IMR-90 (cell line): Measurements from ENCODE around the gene MAPRE2. TPM values are rescaled to one million over a fixed set of nuclear protein-coding genes. Genes with fewer than 3 reads are reported as not detected.

ENCODE experiments used
- ATAC-seq: fragments of 200-7000 bp; cut with Tn5 transposase; 2 replicates; pipeline ENCODE4 v1.9.1; 2020; ENCODE audit warnings: low read depth, mild to moderate bottlenecking, moderate library complexity
- BruUV-seq: library from RNA; stranded (reverse); fragments of 400-500 nt; replicated peaks from 2 replicates; lab custom pipeline; 2021; lab: Mats Ljungman, UMichigan
- CTCF ChIA-PET: fragments of 300-600 bp; formaldehyde crosslinking; extraction: SDS; loops from one replicate; lab custom pipeline; 2021; ENCODE audit warnings: antibody characterized with exemption; lab: Yijun Ruan, JAX
- POLR2A ChIA-PET: fragments of 300-600 bp; sonication (Branson Sonifier 250); formaldehyde crosslinking; loops from one replicate; lab custom pipeline; 2022; ENCODE audit warnings: antibody characterized with exemption; ENCODE audit not compliant: unreplicated experiment; lab: Charles Lee
- DNase-seq: peaks from one replicate; pipeline ENCODE4 v3.0.0; 2013
- H2AFZ ChIP-seq: replicated peaks from 2 replicates; pipeline ENCODE3; 2013; ENCODE audit warnings: low read length, mild to moderate bottlenecking; ENCODE audit not compliant: poor library complexity
- H2AK5ac ChIP-seq: 2 replicates; pipeline ENCODE4 v1.6.1; 2013; ENCODE audit warnings: low read depth, low read length, inconsistent platforms
- H2AK9ac ChIP-seq: replicated peaks from 2 replicates; pipeline ENCODE3; 2013; ENCODE audit warnings: mild to moderate bottlenecking, low read depth, low read length, moderate library complexity; ENCODE audit not compliant: poor library complexity
- H2BK120ac ChIP-seq: 2 replicates; pipeline ENCODE4 v1.6.1; 2013; ENCODE audit warnings: low read depth, low read length, inconsistent platforms
- H2BK15ac ChIP-seq: 3 replicates; pipeline ENCODE4 v1.6.1; 2013; ENCODE audit warnings: low read depth, low read length, inconsistent platforms
- H2BK20ac ChIP-seq: 2 replicates; pipeline ENCODE4 v1.6.1; 2013; ENCODE audit warnings: low read depth, mild to moderate bottlenecking, inconsistent platforms, low read length, moderate library complexity
- H2BK5ac ChIP-seq: 2 replicates; pipeline ENCODE4 v1.6.1; 2013; ENCODE audit warnings: mild to moderate bottlenecking, low read depth, low read length, inconsistent platforms; ENCODE audit not compliant: poor library complexity, severe bottlenecking
- H3K14ac ChIP-seq: replicated peaks from 2 replicates; pipeline ENCODE4 v1.6.1; 2013; ENCODE audit warnings: low read depth, low read length, inconsistent platforms
- H3K18ac ChIP-seq: 2 replicates; pipeline ENCODE4 v1.6.1; 2013; ENCODE audit warnings: low read depth, low read length, control low read depth
- H3K23ac ChIP-seq: 2 replicates; pipeline ENCODE4 v1.6.1; 2013; ENCODE audit warnings: low read depth, low read length, inconsistent platforms
- H3K27ac ChIP-seq: 2 replicates; pipeline ENCODE4 v1.5.1; 2013; ENCODE audit warnings: mild to moderate bottlenecking, control low read depth, low read length; ENCODE audit not compliant: insufficient read depth
- H3K27me3 ChIP-seq: 2 replicates; pipeline ENCODE4 v1.6.1; 2013; ENCODE audit warnings: low read length; ENCODE audit not compliant: control insufficient read depth, insufficient read depth
- H3K36me3 ChIP-seq: 2 replicates; pipeline ENCODE4 v1.6.1; 2013; ENCODE audit warnings: low read length, mixed read lengths; ENCODE audit not compliant: control insufficient read depth, insufficient read depth
- H3K4ac ChIP-seq: 2 replicates; pipeline ENCODE4 v1.6.1; 2013; ENCODE audit warnings: low read depth, low read length, inconsistent platforms
- H3K4me1 ChIP-seq: 2 replicates; pipeline ENCODE4 v1.6.1; 2013; ENCODE audit warnings: low read length, mixed read lengths; ENCODE audit not compliant: control insufficient read depth, insufficient read depth
- H3K4me2 ChIP-seq: 2 replicates; pipeline ENCODE4 v1.6.1; 2013; ENCODE audit warnings: low read depth, mild to moderate bottlenecking, control low read depth, low read length, moderate library complexity
- H3K4me3 ChIP-seq: 2 replicates; pipeline ENCODE4 v1.5.1; 2013; ENCODE audit warnings: low read depth, mild to moderate bottlenecking, control low read depth, low read length, moderate library complexity; ENCODE audit not compliant: insufficient read depth
- H3K56ac ChIP-seq: 2 replicates; pipeline ENCODE4 v1.6.1; 2013; ENCODE audit warnings: low read length, inconsistent platforms; ENCODE audit not compliant: insufficient read depth; ENCODE audit errors: extremely low read depth
- H3K79me1 ChIP-seq, 2 experiments: 2 replicates each; pipeline ENCODE4 v1.6.1; 2013; ENCODE audit warnings: low read length in 2 of 2, inconsistent platforms in 1 of 2, low read depth in 1 of 2
- H3K9ac ChIP-seq: 2 replicates; pipeline ENCODE4 v1.6.1; 2013; ENCODE audit warnings: low read depth, low read length, control low read depth
- H3K9me1 ChIP-seq: 2 replicates; pipeline ENCODE4 v1.6.1; 2013; ENCODE audit warnings: low read length, inconsistent platforms; ENCODE audit not compliant: insufficient read depth
- H3K9me3 ChIP-seq: 2 replicates; pipeline ENCODE4 v1.6.1; 2013; ENCODE audit warnings: low read length; ENCODE audit not compliant: control insufficient read depth, insufficient read depth
- H4K20me1 ChIP-seq: 2 replicates; pipeline ENCODE4 v1.6.1; 2013; ENCODE audit warnings: low read length, inconsistent platforms; ENCODE audit not compliant: insufficient read depth
- H4K5ac ChIP-seq: 2 replicates; pipeline ENCODE4 v1.6.1; 2013; ENCODE audit warnings: mild to moderate bottlenecking, low read depth, low read length, control low read depth
- H4K8ac ChIP-seq, 2 experiments: 2 replicates each; pipeline ENCODE4 v1.6.1; 2013; ENCODE audit warnings: low read depth in 2 of 2, low read length in 2 of 2, control low read depth in 1 of 2, inconsistent platforms in 1 of 2
- H4K91ac ChIP-seq: 2 replicates; pipeline ENCODE4 v1.6.1; 2013; ENCODE audit warnings: low read depth, low read length, inconsistent platforms; ENCODE audit not compliant: insufficient read depth
- BHLHE40 ChIP-seq: fragments of 150-350 bp; IDR thresholded peaks from 2 replicates; pipeline ENCODE4 v1.6.1; 2016; ENCODE audit warnings: mild to moderate bottlenecking, low read depth, low read length
- WGBS, 2 experiments: methylation state at CpG; one replicate each; pipeline versions ENCODE4 v1.1.5 to v1.1.7; 2013; ENCODE audit warnings: missing lambda C conversion rate in 2 of 2; ENCODE audit not compliant: insufficient read length in 1 of 2; ENCODE audit errors: extremely low coverage in 2 of 2; 5-methylcytosine and 5-hydroxymethylcytosine counted together
- dilution Hi-C: fragments of 300-500 bp; cut with HindIII; formaldehyde crosslinking; loops from one replicate; pipeline ENCODE4 v1.14.3; 2018; ENCODE audit warnings: low sequenced_read_pairs; ENCODE audit not compliant: unreplicated experiment
- in situ Hi-C: fragments of 300-500 bp; cut with MboI; formaldehyde crosslinking; loops from 3 replicates; pipeline ENCODE4 v1.14.3; 2019; ENCODE audit warnings: low sequenced_read_pairs, inconsistent platforms, mixed read lengths
- intact Hi-C: fragments of 100-400 bp; cut with micrococcal nuclease; formaldehyde crosslinking; loops from 2 replicates; pipeline ENCODE4 v1.10.0; 2022
- polyA plus RNA-seq, 3 experiments: library from polyadenylated mRNA; depleted of rRNA; stranded (reverse); fragments of >200 nt; gene quantifications; 2 replicates each; pipeline ENCODE4 v1.2.3, GENCODE V29; 2012; ENCODE audit warnings: low replicate concordance in 1 of 3
- total RNA-seq: library from RNA; depleted of rRNA; stranded (reverse); fragments of >200 nt; gene quantifications from 2 replicates; pipeline ENCODE4 v1.2.3, GENCODE V29; 2012

MAPRE2 gene
- total and polyA plus RNA-seq, 2 of the 4 experiments (the other 2 are of a cell fraction), result 19.6 to 23.8 TPM

- Histone ChIP-seq H3K27ac (no peak overlapping the region), H2AFZ (no peak overlapping the region), H2BK20ac (no peak overlapping the region), H3K4me3 (no peak overlapping the region), H3K56ac (no peak overlapping the region), H2BK15ac (no peak overlapping the region), H4K5ac (no peak overlapping the region), H4K91ac (no peak overlapping the region), H4K20me1 (no peaks in the 10 kb centered on the region), H4K8ac (no peak overlapping the region), H3K4ac (no peak overlapping the region), H2BK5ac (no peak overlapping the region), H3K18ac (no peak overlapping the region), H3K4me1 (no peaks in the 10 kb centered on the region), H3K14ac (no peak overlapping the region), H2AK5ac (no peak overlapping the region), H2AK9ac (no peak overlapping the region), H3K36me3 (no peaks in the 10 kb centered on the region), H3K9me3 (no peaks in the 10 kb centered on the region), H2BK120ac (no peak overlapping the region), H3K79me1 (no peaks in the 10 kb centered on the region), H3K23ac (no peak overlapping the region), H3K4me2 (no peak overlapping the region), H3K27me3 (peaks cover 3% of the 10 kb centered on the region; the same call in 1 of the 2 replicates), H3K9ac (no peak overlapping the region), H3K9me1 (no peaks in the 10 kb centered on the region)
- TF ChIP-seq BHLHE40, result no peak
- WGBS, 2 experiments, result no CpG with 5 or more reads among the region's 4 CpGs
- ATAC-seq (no peak), DNase-seq (no peak)
- no TSS peak for BruUV-seq
- CTCF ChIA-PET, result interaction anchor here (0.6 kb wide), 1 partner anchor 119 kb away, joined by 3 read pairs; no protein-coding TSS in a partner anchor
- in situ Hi-C loops, result loop anchor here (5.0 to 10.0 kb wide), 2 partner anchors 115 to 142 kb away; no protein-coding TSS in a partner anchor
- intact Hi-C loops, result no loop called here
- dilution Hi-C loops, result no loop called here
- POLR2A ChIA-PET, result no interaction called here
Measured at GRCh38 chr18:34999756-35000289, 41.4 kb upstream of the MAPRE2 start.
